ENCODE results near the gene TMEM45A. TPM values are rescaled to one million over a fixed set of nuclear protein-coding genes. Genes with fewer than 3 reads are reported as not detected.

Gene TMEM45A
- total RNA-seq, 1 experiment from 2014 or later: 10.1 TPM

GRCh38 chr3:100523050-100523760 lies 30.8 kb downstream of the TMEM45A start:
- H3K14ac ChIP-seq (ENCODE audit: insufficient read depth, low read length): no peak overlapping the region
- H3K27ac ChIP-seq (ENCODE audit: insufficient read length, low read depth, low read length): no peak overlapping the region
- no peak overlapping the region for H2BK20ac ChIP-seq (ENCODE audit: low read depth, low read length, poor library complexity, severe bottlenecking)
- no peaks in the 10 kb centered on the region for H3K27me3 Mint-ChIP-seq (ENCODE audit: low read depth)
- no CpG with 5 or more reads among the region's 4 CpGs for WGBS (ENCODE audit: extremely low coverage, insufficient read length, low lambda C conversion rate)
- H3K27me3 ChIP-seq (ENCODE audit: insufficient read depth, low read length): no peaks in the 10 kb centered on the region
- no peaks in the 10 kb centered on the region; a peak in 1 of 5 replicates for H3K9me3 Mint-ChIP-seq
- no peaks in the 10 kb centered on the region for H3K4me1 ChIP-seq (ENCODE audit: insufficient read depth, low read length)
- DNase-seq: no peak
- no peak overlapping the region for H2AFZ ChIP-seq (ENCODE audit: low read length)
- no peak overlapping the region for H3K23ac ChIP-seq (ENCODE audit: insufficient read length, low read depth, low read length)
- H3K4me3 Mint-ChIP-seq: no peak overlapping the region
- no peak overlapping the region for H3K27ac Mint-ChIP-seq
- no peak overlapping the region for H3K4me2 ChIP-seq (ENCODE audit: insufficient read depth, insufficient read length, low read length)
- no peak overlapping the region for H3K4ac ChIP-seq (ENCODE audit: low read depth, low read length)
- peaks cover 0 to 10% (median 4%) of the 10 kb centered on the region in 3 experiments; a peak in 2 of 7 replicates for H3K36me3 Mint-ChIP-seq (ENCODE audit: insufficient read depth in 1 of 3, low read depth in 3 of 3)
- no peak overlapping the region for H4K8ac ChIP-seq (replicated peaks; ENCODE audit: insufficient read length, low read depth, low read length)
- no peak overlapping the region for H2BK120ac ChIP-seq (ENCODE audit: low read depth, low read length, poor library complexity, severe bottlenecking)
- no peak overlapping the region for H3K56ac ChIP-seq (ENCODE audit: insufficient read length, low read depth, low read length)
- H4K20me1 ChIP-seq (ENCODE audit: control insufficient read depth, insufficient read depth, insufficient read length): no peaks in the 10 kb centered on the region
- no peaks in the 10 kb centered on the region for H3K79me2 ChIP-seq (ENCODE audit: insufficient read depth, low read length)
- no peak overlapping the region for H2BK12ac ChIP-seq (ENCODE audit: insufficient read length, low read depth, low read length)
- TF ChIP-seq, protein P1, sequence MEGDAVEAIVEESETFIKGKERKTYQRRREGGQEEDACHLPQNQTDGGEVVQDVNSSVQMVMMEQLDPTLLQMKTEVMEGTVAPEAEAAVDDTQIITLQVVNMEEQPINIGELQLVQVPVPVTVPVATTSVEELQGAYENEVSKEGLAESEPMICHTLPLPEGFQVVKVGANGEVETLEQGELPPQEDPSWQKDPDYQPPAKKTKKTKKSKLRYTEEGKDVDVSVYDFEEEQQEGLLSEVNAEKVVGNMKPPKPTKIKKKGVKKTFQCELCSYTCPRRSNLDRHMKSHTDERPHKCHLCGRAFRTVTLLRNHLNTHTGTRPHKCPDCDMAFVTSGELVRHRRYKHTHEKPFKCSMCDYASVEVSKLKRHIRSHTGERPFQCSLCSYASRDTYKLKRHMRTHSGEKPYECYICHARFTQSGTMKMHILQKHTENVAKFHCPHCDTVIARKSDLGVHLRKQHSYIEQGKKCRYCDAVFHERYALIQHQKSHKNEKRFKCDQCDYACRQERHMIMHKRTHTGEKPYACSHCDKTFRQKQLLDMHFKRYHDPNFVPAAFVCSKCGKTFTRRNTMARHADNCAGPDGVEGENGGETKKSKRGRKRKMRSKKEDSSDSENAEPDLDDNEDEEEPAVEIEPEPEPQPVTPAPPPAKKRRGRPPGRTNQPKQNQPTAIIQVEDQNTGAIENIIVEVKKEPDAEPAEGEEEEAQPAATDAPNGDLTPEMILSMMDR (conservative IDR thresholded peaks at IDR 0.05): no peak
- no peak overlapping the region for H4K91ac ChIP-seq (ENCODE audit: insufficient read length, low read depth, low read length)
- H3K9ac ChIP-seq (ENCODE audit: extremely low read depth, insufficient read length, low read length): no peak overlapping the region
- H3K79me1 ChIP-seq (ENCODE audit: insufficient read depth, low read depth, low read length, poor library complexity, severe bottlenecking): no peaks in the 10 kb centered on the region
- H3K9me3 ChIP-seq (ENCODE audit: control insufficient read depth, low read depth, low read length): no peaks in the 10 kb centered on the region
- H4K5ac ChIP-seq (ENCODE audit: insufficient read length, low read depth, low read length): no peak overlapping the region
- H3K18ac ChIP-seq (ENCODE audit: insufficient read length, low read depth, low read length): no peak overlapping the region
- no peaks in the 10 kb centered on the region for H3K23me2 ChIP-seq (ENCODE audit: insufficient read length, low read depth, low read length, poor library complexity, severe bottlenecking)
- no peak overlapping the region for H2BK15ac ChIP-seq (ENCODE audit: low read depth, low read length)
- H3T11ph ChIP-seq (ENCODE audit: low read length): no peak overlapping the region
- H2AK5ac ChIP-seq (ENCODE audit: insufficient read length, low read length): no peak overlapping the region
- no peak overlapping the region for H2BK5ac ChIP-seq (ENCODE audit: insufficient read length, low read length)
- peaks cover 0 to 2% of the 10 kb centered on the region in 2 experiments; a peak in 1 of 4 replicates for H3K4me1 Mint-ChIP-seq
